ENCODE measurements around the gene SEC31A.

Gene SEC31A

GRCh38 chr4:82890901-82891706 lies at the start of gene SEC31A:
Gene SEC31A, minus strand, starts transcription at chr4:82891153. Its CDS starts 9,217 bp downstream, at chr4:82881936.
- peak; percentile 92 for DNase-seq (ENCODE audit: low spot score)
- in situ Hi-C loops (cut with MboI; ENCODE audit: low pct_unique_long_range_greater_than_20kb, low sequenced_read_pairs, unreplicated experiment), result loop anchor here (25.0 kb wide), 1 partner anchor 371 kb away; no protein-coding TSS in a partner anchor
- no peak for TF ChIP-seq CTCF (IDR thresholded peaks at IDR 0.05; ENCODE audit: extremely low read depth, insufficient read depth, missing control alignments)

- no peak for DNase-seq (ENCODE audit: low spot score)
- in situ Hi-C loops (cut with MboI; ENCODE audit: low pct_unique_long_range_greater_than_20kb, low sequenced_read_pairs, unreplicated experiment), result no loop called here
- TF ChIP-seq CTCF (IDR thresholded peaks at IDR 0.05; ENCODE audit: extremely low read depth, insufficient read depth, missing control alignments), result no peak
Observed at GRCh38 chr4:82939414-82939813, 48.5 kb upstream of the SEC31A start.

GRCh38 chr4:82934441-82934840 lies 43.5 kb upstream of the SEC31A start:
- in situ Hi-C loops (cut with MboI; ENCODE audit: low pct_unique_long_range_greater_than_20kb, low sequenced_read_pairs, unreplicated experiment), result no loop called here
- no peak for TF ChIP-seq CTCF (IDR thresholded peaks at IDR 0.05; ENCODE audit: extremely low read depth, insufficient read depth, missing control alignments)
- DNase-seq (ENCODE audit: low spot score), result no peak

GRCh38 chr4:82930848-82931755 lies 40.1 kb upstream of the SEC31A start:
- in situ Hi-C loops (cut with MboI; ENCODE audit: low pct_unique_long_range_greater_than_20kb, low sequenced_read_pairs, unreplicated experiment), result no loop called here
- TF ChIP-seq CTCF (IDR thresholded peaks at IDR 0.05; ENCODE audit: extremely low read depth, insufficient read depth, missing control alignments), result no peak
- no peak for DNase-seq (ENCODE audit: low spot score)

GRCh38 chr4:82921795-82922194 lies 30.8 kb upstream of the SEC31A start:
- no peak for TF ChIP-seq CTCF (IDR thresholded peaks at IDR 0.05; ENCODE audit: extremely low read depth, insufficient read depth, missing control alignments)
- no peak for DNase-seq (ENCODE audit: low spot score)
- in situ Hi-C loops (cut with MboI; ENCODE audit: low pct_unique_long_range_greater_than_20kb, low sequenced_read_pairs, unreplicated experiment), result no loop called here

GRCh38 chr4:82919386-82919785 lies 28.4 kb upstream of the SEC31A start:
- TF ChIP-seq CTCF (IDR thresholded peaks at IDR 0.05; ENCODE audit: extremely low read depth, insufficient read depth, missing control alignments), result no peak
- in situ Hi-C loops (cut with MboI; ENCODE audit: low pct_unique_long_range_greater_than_20kb, low sequenced_read_pairs, unreplicated experiment), result no loop called here
- DNase-seq (ENCODE audit: low spot score), result no peak
